Right atrium auricular region (tissue), 2 donors: ENCODE data around the gene CTTNBP2. TPM values are rescaled to one million over a fixed set of nuclear protein-coding genes. Genes with fewer than 3 reads are reported as not detected.

Source experiments
- DNase-seq: peaks from one replicate; pipeline ENCODE4 v3.0.0-alpha.2; 2019; ENCODE audit warnings: low spot score
- H3K27ac ChIP-seq, 2 donors: fragments of 200-600 bp; sonication (generic); 1 replicate in 1 of 2; 2 replicates in 1 of 2; pipeline ENCODE4 v1.5.1; 2016 to 2019
- H3K27me3 ChIP-seq, 2 donors: fragments of 200-600 bp; sonication (generic); one replicate each; pipeline versions ENCODE4 v1.5.1 to v1.6.0; 2017 to 2019
- H3K36me3 ChIP-seq: fragments of 200-600 bp; sonication (generic); one replicate; pipeline ENCODE4 v1.5.1; 2016
- H3K4me1 ChIP-seq, 2 donors: fragments of 200-600 bp; sonication (generic); one replicate each; pipeline versions ENCODE4 v1.5.1 to v1.6.0; 2017 to 2019
- H3K4me3 ChIP-seq, 2 donors: fragments of 200-600 bp; sonication (generic); 1 replicate in 1 of 2; 2 replicates in 1 of 2; pipeline ENCODE4 v1.5.1; 2017 to 2019; ENCODE audit warnings: mild to moderate bottlenecking in 1 of 2, moderate library complexity in 1 of 2
- H3K9me3 ChIP-seq, 2 donors: fragments of 200-600 bp; sonication (generic); one replicate each; pipeline ENCODE4 v1.5.1; 2019
- CTCF ChIP-seq, 2 donors: fragments of 200-600 bp; sonication (generic); IDR thresholded peaks; one replicate each; pipeline ENCODE4 v1.5.1; 2019; ENCODE audit warnings: antibody characterized with exemption in 2 of 2
- total RNA-seq, 2 donors: library from RNA; depleted of rRNA; stranded (reverse); fragments of >200 nt; gene quantifications; one replicate each; pipeline ENCODE4 v1.1.0, GENCODE V29; 2016

The CTTNBP2 gene
- total RNA-seq, 2 donors from 2014 or later: 4.4 to 4.6 TPM

- no peaks in the 10 kb centered on the region for H3K9me3 ChIP-seq
- no peak for DNase-seq
- peak overlapping the region; percentile 44 to 79 for H3K27ac ChIP-seq
- no peak for TF ChIP-seq CTCF (IDR thresholded peaks at IDR 0.05)
- H3K4me3 ChIP-seq: no peak overlapping the region
- H3K36me3 ChIP-seq: no peaks in the 10 kb centered on the region
- no peaks in the 10 kb centered on the region for H3K27me3 ChIP-seq
- H3K4me1 ChIP-seq: peaks cover 0 to 35% of the 10 kb centered on the region in 2 donors
Observed at GRCh38 chr7:117828825-117829224, 44.4 kb downstream of the CTTNBP2 start.

GRCh38 chr7:117827862-117828261, 45.4 kb downstream of the CTTNBP2 start:
- no peaks in the 10 kb centered on the region for H3K27me3 ChIP-seq
- no peak overlapping the region for H3K4me3 ChIP-seq
- TF ChIP-seq CTCF (IDR thresholded peaks at IDR 0.05): no peak
- H3K36me3 ChIP-seq: no peaks in the 10 kb centered on the region
- H3K4me1 ChIP-seq: peaks cover 0 to 35% of the 10 kb centered on the region in 2 donors
- no peak for DNase-seq
- H3K27ac ChIP-seq: peak overlapping the region in 1 of 2 donors; percentile 79
- no peaks in the 10 kb centered on the region for H3K9me3 ChIP-seq

- no peaks in the 10 kb centered on the region for H3K36me3 ChIP-seq
- H3K9me3 ChIP-seq: no peaks in the 10 kb centered on the region
- H3K4me1 ChIP-seq: peaks cover 0 to 27% of the 10 kb centered on the region in 2 donors
- no peak for TF ChIP-seq CTCF (IDR thresholded peaks at IDR 0.05)
- no peaks in the 10 kb centered on the region for H3K27me3 ChIP-seq
- no peak overlapping the region for H3K27ac ChIP-seq
- no peak for DNase-seq
- no peak overlapping the region for H3K4me3 ChIP-seq
Observed at GRCh38 chr7:117825132-117825531, 48.1 kb downstream of the CTTNBP2 start.

- TF ChIP-seq CTCF (IDR thresholded peaks at IDR 0.05): no peak
- DNase-seq: no peak
- no peaks in the 10 kb centered on the region for H3K9me3 ChIP-seq
- no peaks in the 10 kb centered on the region for H3K27me3 ChIP-seq
- H3K4me1 ChIP-seq: peaks cover 0 to 22% of the 10 kb centered on the region in 2 donors
- H3K27ac ChIP-seq: no peak overlapping the region
- H3K4me3 ChIP-seq: no peak overlapping the region
- H3K36me3 ChIP-seq: no peaks in the 10 kb centered on the region
Observed at GRCh38 chr7:117824592-117824991, 48.6 kb downstream of the CTTNBP2 start.

GRCh38 chr7:117819558-117819957, 53.7 kb downstream of the CTTNBP2 start:
- Histone ChIP-seq H3K27me3 (no peaks in the 10 kb centered on the region), H3K27ac (no peak overlapping the region), H3K4me3 (no peak overlapping the region), H3K4me1 (peaks cover 0 to 8% of the 10 kb centered on the region in 2 donors), H3K9me3 (no peaks in the 10 kb centered on the region), H3K36me3 (no peaks in the 10 kb centered on the region)
- no peak for TF ChIP-seq CTCF (IDR thresholded peaks at IDR 0.05)
- DNase-seq: no peak

GRCh38 chr7:117818232-117818631, 55.0 kb downstream of the CTTNBP2 start:
- TF ChIP-seq CTCF (IDR thresholded peaks at IDR 0.05): no peak
- Histone ChIP-seq H3K27me3 (no peaks in the 10 kb centered on the region), H3K27ac (no peak overlapping the region), H3K4me3 (no peak overlapping the region), H3K4me1 (peaks cover 0 to 8% of the 10 kb centered on the region in 2 donors), H3K9me3 (no peaks in the 10 kb centered on the region), H3K36me3 (no peaks in the 10 kb centered on the region)
- no peak for DNase-seq
